22Rv1 (cell line): ENCODE measurements around the gene ACYP2.

Experiments
- CTCF ChIP-seq: fragments of 450-650 bp; IDR thresholded peaks from 2 replicates; pipeline ENCODE4 v1.5.1; 2017; ENCODE audit warnings: mild to moderate bottlenecking
- ZFX ChIP-seq: fragments of 450-650 bp; IDR thresholded peaks from 2 replicates; pipeline ENCODE4 v1.6.1; 2017; ENCODE audit warnings: antibody characterized with exemption, borderline replicate concordance

GRCh38 chr2:54259413-54260240 is 144.2 kb downstream of the ACYP2 start:
- TF ChIP-seq CTCF (no peak), ZFX (no peak)
